Measurements from ENCODE around the gene TUBA3E. TPM values are rescaled to one million over a fixed set of nuclear protein-coding genes. Genes with fewer than 3 reads are reported as not detected.
"Not testable (repeated sequence)": the region's sequence is repeated elsewhere in the genome, so short reads cannot be mapped to it uniquely, and the experiment has no call there.

Gene TUBA3E
- total and polyA plus RNA-seq, 9 of the 15 experiments (the other 6 are each of a cell fraction or from before 2014, with no cell fraction given): 0.09 to 0.30 (median 0.13) TPM; not detected in 3

GRCh38 chr2:130162486-130162885, 35.8 kb downstream of the TUBA3E start:
- H3K79me2 ChIP-seq (ENCODE audit: control insufficient read depth, insufficient read depth, low read length); H3K4me2 ChIP-seq (ENCODE audit: insufficient read depth, low read length); H3K9me1 ChIP-seq (ENCODE audit: control insufficient read depth, insufficient read depth, low read length); H3K4me3 ChIP-seq; ATAC-seq; H3K9me3 ChIP-seq (replicated peaks; ENCODE audit: control insufficient read depth, insufficient read depth, low read depth, low read length); H2AFZ ChIP-seq (ENCODE audit: low read depth, low read length); H3K9ac ChIP-seq (ENCODE audit: insufficient read depth in 1 of 2, low read depth in 2 of 2, low read length in 2 of 2); H4K20me1 ChIP-seq (replicated peaks; ENCODE audit: control insufficient read depth, insufficient read depth, low read length); POLR2A ChIA-PET; H3K27ac ChIP-seq (ENCODE audit: extremely low read depth, low read depth, low read length); CTCF ChIA-PET (ENCODE audit: low intra/inter-chr PET ratio); H3K27me3 ChIP-seq (ENCODE audit: control insufficient read depth in 2 of 2, insufficient read depth in 2 of 2, low read length in 2 of 2); intact Hi-C loops (cut with micrococcal nuclease); BruUV-seq (replicated peaks); in situ Hi-C loops (cut with MboI): not testable (repeated sequence)
- TF ChIP-seq POLR2G (IDR thresholded peaks at IDR 0.05; ENCODE audit: low read depth, low read length): peak; percentile 40; the same call in 1 of the 2 replicates
- TF ChIP-seq RBFOX2 (IDR thresholded peaks at IDR 0.05; ENCODE audit: low read depth, low read length): 0 out of 2 replicates have a peak, but pooled peaks have one; percentile 19
- peak in 1 of 4 experiments; percentile 2 for DNase-seq (ENCODE audit: extremely low read depth in 1 of 4, low spot score in 3 of 4)
- 82% methylated on average over 7 of the region's 7 CpGs for WGBS (ENCODE audit: insufficient coverage, low coverage, missing lambda C conversion rate)
- Histone ChIP-seq H3K36me3 (ENCODE audit: control insufficient read depth, insufficient read depth, low read length) (peaks cover 65% of the 10 kb centered on the region), H3K4me1 (replicated peaks in 1 of 2; ENCODE audit: control insufficient read depth in 2 of 2, insufficient read depth in 2 of 2, low read length in 2 of 2) (peaks cover 0 to 26% of the 10 kb centered on the region in 2 experiments; a peak in 2 of 5 replicates)
- FAIRE-seq: peak; percentile 23

GRCh38 chr2:130160838-130161705, 37.2 kb downstream of the TUBA3E start:
- H3K4me1 ChIP-seq (replicated peaks in 1 of 2; ENCODE audit: control insufficient read depth in 2 of 2, insufficient read depth in 2 of 2, low read length in 2 of 2): peaks cover 0 to 38% of the 10 kb centered on the region in 2 experiments; a peak in 3 of 5 replicates
- H3K27ac ChIP-seq (ENCODE audit: extremely low read depth, low read depth, low read length): peak overlapping the region; percentile 49; the same call in 1 of the 3 replicates
- BruUV-seq (replicated peaks); CTCF ChIA-PET (ENCODE audit: low intra/inter-chr PET ratio); H3K9me1 ChIP-seq (ENCODE audit: control insufficient read depth, insufficient read depth, low read length); H4K20me1 ChIP-seq (replicated peaks; ENCODE audit: control insufficient read depth, insufficient read depth, low read length); in situ Hi-C loops (cut with MboI); H3K9me3 ChIP-seq (replicated peaks; ENCODE audit: control insufficient read depth, insufficient read depth, low read depth, low read length); H2AFZ ChIP-seq (ENCODE audit: low read depth, low read length); H3K4me3 ChIP-seq; H3K27me3 ChIP-seq (ENCODE audit: control insufficient read depth in 2 of 2, insufficient read depth in 2 of 2, low read length in 2 of 2); H3K79me2 ChIP-seq (ENCODE audit: control insufficient read depth, insufficient read depth, low read length); intact Hi-C loops (cut with micrococcal nuclease): not testable (repeated sequence)
- 17% methylated on average over 7 of the region's 25 CpGs for WGBS (ENCODE audit: insufficient coverage, low coverage, missing lambda C conversion rate)
- POLR2A ChIA-PET: interaction anchor here (0.6 kb wide), 1 partner anchor 20 kb away, joined by 3 read pairs; the partner anchor contains the start of gene SMPD4
- peak overlapping the region; percentile 18; the same call in 1 of the 2 replicates for H3K4me2 ChIP-seq (ENCODE audit: insufficient read depth, low read length)
- peak overlapping the region; percentile 30 to 76; a peak in 3 of 4 replicates for H3K9ac ChIP-seq (ENCODE audit: insufficient read depth in 1 of 2, low read depth in 2 of 2, low read length in 2 of 2)
- peak; percentile 92 for ATAC-seq
- DNase-seq (ENCODE audit: extremely low read depth in 1 of 4, low spot score in 3 of 4): peak; percentile 38 to 73 (median 58)
- peaks cover 60% of the 10 kb centered on the region for H3K36me3 ChIP-seq (ENCODE audit: control insufficient read depth, insufficient read depth, low read length)
- FAIRE-seq: peak; percentile 93
- TF ChIP-seq ELF4 (CRISPR knock-in tag; IDR thresholded peaks at IDR 0.05): peak; percentile 70; the same call in 1 of the 2 replicates
- TF ChIP-seq, protein P1, sequence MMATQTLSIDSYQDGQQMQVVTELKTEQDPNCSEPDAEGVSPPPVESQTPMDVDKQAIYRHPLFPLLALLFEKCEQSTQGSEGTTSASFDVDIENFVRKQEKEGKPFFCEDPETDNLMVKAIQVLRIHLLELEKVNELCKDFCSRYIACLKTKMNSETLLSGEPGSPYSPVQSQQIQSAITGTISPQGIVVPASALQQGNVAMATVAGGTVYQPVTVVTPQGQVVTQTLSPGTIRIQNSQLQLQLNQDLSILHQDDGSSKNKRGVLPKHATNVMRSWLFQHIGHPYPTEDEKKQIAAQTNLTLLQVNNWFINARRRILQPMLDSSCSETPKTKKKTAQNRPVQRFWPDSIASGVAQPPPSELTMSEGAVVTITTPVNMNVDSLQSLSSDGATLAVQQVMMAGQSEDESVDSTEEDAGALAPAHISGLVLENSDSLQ (IDR thresholded peaks at IDR 0.05): peak; percentile 30
- TF ChIP-seq POLR2B (IDR thresholded peaks at IDR 0.05; ENCODE audit: low read depth, partially characterized antibody): peak; percentile 19
- TF ChIP-seq PHF20 (IDR thresholded peaks at IDR 0.05; ENCODE audit: partially characterized antibody): peak; percentile 45
- TF ChIP-seq ARID1B (IDR thresholded peaks at IDR 0.05): 0 out of 2 replicates have a peak, but pooled peaks have one; percentile 41
- TF ChIP-seq POLR2G (IDR thresholded peaks at IDR 0.05; ENCODE audit: low read depth, low read length): peak; percentile 48; the same call in 1 of the 2 replicates
- TF ChIP-seq, protein P2, sequence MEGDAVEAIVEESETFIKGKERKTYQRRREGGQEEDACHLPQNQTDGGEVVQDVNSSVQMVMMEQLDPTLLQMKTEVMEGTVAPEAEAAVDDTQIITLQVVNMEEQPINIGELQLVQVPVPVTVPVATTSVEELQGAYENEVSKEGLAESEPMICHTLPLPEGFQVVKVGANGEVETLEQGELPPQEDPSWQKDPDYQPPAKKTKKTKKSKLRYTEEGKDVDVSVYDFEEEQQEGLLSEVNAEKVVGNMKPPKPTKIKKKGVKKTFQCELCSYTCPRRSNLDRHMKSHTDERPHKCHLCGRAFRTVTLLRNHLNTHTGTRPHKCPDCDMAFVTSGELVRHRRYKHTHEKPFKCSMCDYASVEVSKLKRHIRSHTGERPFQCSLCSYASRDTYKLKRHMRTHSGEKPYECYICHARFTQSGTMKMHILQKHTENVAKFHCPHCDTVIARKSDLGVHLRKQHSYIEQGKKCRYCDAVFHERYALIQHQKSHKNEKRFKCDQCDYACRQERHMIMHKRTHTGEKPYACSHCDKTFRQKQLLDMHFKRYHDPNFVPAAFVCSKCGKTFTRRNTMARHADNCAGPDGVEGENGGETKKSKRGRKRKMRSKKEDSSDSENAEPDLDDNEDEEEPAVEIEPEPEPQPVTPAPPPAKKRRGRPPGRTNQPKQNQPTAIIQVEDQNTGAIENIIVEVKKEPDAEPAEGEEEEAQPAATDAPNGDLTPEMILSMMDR (IDR thresholded peaks at IDR 0.05 in 2 of 3, conservative IDR thresholded peaks at IDR 0.05 in 1 of 3; ENCODE audit: insufficient read depth in 2 of 3, low read depth in 1 of 3, low read length in 3 of 3): peak; percentile 30 to 48 (median 43); a peak in 3 of 6 replicates

Measured in K562 (cell line).